OCI-LY1 (cell line): Measurements from ENCODE around the gene DCAF7.

Experiments
- CTCF ChIP-seq: fragments of 200-600 bp; sonication (generic), shearing (Covaris generic); IDR thresholded peaks from 2 replicates; pipeline ENCODE4 v1.5.1; 2017; ENCODE audit warnings: mild to moderate bottlenecking, antibody characterized with exemption, low read length, moderate library complexity, mixed read lengths
- EZH2 ChIP-seq: fragments of 200-600 bp; sonication (generic), shearing (Covaris generic); IDR thresholded peaks from 2 replicates; pipeline ENCODE4 v1.8.0; 2017; ENCODE audit warnings: borderline replicate concordance, mixed run types, mild to moderate bottlenecking, antibody characterized with exemption, low read length, moderate library complexity, mixed read lengths

GRCh38 chr17:63589646-63590045 lies 39.4 kb downstream of the DCAF7 start:
- TF ChIP-seq CTCF: no peak
- TF ChIP-seq EZH2: no peak
